GM18507 (cell line): ENCODE results near the gene DSCAM.
"Not testable (repeated sequence)": the region's sequence is repeated elsewhere in the genome, so short reads cannot be mapped to it uniquely, and the experiment has no call there.

Source experiments
- DNase-seq: peaks from one replicate; pipeline ENCODE4 v3.0.0; 2011; ENCODE audit warnings: low read depth; ENCODE audit not compliant: insufficient read length; ENCODE audit errors: extremely low spot score
- FAIRE-seq: peaks from 2 replicates; lab custom pipeline; 2011; peaks lifted over from hg19 to GRCh38; lab: Jason Lieb, UNC

DSCAM gene, protein sequence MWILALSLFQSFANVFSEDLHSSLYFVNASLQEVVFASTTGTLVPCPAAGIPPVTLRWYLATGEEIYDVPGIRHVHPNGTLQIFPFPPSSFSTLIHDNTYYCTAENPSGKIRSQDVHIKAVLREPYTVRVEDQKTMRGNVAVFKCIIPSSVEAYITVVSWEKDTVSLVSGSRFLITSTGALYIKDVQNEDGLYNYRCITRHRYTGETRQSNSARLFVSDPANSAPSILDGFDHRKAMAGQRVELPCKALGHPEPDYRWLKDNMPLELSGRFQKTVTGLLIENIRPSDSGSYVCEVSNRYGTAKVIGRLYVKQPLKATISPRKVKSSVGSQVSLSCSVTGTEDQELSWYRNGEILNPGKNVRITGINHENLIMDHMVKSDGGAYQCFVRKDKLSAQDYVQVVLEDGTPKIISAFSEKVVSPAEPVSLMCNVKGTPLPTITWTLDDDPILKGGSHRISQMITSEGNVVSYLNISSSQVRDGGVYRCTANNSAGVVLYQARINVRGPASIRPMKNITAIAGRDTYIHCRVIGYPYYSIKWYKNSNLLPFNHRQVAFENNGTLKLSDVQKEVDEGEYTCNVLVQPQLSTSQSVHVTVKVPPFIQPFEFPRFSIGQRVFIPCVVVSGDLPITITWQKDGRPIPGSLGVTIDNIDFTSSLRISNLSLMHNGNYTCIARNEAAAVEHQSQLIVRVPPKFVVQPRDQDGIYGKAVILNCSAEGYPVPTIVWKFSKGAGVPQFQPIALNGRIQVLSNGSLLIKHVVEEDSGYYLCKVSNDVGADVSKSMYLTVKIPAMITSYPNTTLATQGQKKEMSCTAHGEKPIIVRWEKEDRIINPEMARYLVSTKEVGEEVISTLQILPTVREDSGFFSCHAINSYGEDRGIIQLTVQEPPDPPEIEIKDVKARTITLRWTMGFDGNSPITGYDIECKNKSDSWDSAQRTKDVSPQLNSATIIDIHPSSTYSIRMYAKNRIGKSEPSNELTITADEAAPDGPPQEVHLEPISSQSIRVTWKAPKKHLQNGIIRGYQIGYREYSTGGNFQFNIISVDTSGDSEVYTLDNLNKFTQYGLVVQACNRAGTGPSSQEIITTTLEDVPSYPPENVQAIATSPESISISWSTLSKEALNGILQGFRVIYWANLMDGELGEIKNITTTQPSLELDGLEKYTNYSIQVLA (N-terminal part only)

GRCh38 chr21:40846587-40847411, at the start of gene DSCAM:
Gene DSCAM, minus strand, starts transcription at chr21:40847158. Its CDS starts 497 bp downstream, at chr21:40846661.
- FAIRE-seq (no peak), DNase-seq (no peak)

DNA sequence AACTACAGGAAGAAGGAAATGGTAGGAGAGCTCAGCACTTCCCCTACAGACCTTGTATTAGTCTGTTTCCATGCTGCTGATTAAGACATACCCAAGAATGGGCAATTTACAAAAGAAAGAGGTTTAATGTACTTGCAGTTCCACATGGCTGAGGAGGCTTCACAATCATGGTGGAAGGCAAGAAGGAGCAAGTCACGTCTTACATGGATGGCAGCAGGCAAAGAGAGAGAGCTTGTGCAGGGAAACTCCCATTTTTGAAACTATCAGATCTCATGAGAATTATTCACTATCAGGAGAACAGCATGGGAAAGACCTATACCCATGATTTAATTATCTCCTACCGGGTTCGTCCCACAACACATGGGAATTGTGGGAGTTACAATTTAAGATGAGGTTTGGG, 48.7 kb upstream of the DSCAM start:
- not testable (repeated sequence) for DNase-seq, FAIRE-seq

DNA sequence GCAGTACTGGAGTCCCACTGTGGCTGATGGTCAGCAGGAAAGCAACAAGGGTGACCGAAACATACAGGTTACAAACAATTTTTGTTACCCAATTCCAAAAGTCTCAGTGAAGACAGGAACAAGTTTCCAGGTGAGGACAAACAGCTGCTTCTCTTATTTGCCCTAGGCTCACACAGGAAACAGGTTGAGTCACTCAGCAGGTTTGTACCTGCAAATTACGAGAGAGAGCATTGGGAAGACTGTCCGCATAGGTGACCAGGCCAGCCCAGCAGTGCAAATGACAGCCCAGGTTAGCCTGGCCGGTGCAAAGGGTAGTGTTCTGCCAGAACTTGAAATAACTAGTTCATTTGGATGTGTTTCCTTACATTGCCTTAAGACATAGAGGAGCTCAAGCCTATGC, 40.0 kb upstream of the DSCAM start:
- no peak for DNase-seq
- no peak for FAIRE-seq

GRCh38 chr21:40886006-40886405, 39.0 kb upstream of the DSCAM start:
- DNase-seq, result no peak
- no peak for FAIRE-seq

- DNase-seq (no peak), FAIRE-seq (no peak)
Observed at GRCh38 chr21:40882192-40882915, 35.4 kb upstream of the DSCAM start.

GRCh38 chr21:40881767-40882166, 34.8 kb upstream of the DSCAM start:
- DNase-seq (no peak), FAIRE-seq (no peak)

DNA sequence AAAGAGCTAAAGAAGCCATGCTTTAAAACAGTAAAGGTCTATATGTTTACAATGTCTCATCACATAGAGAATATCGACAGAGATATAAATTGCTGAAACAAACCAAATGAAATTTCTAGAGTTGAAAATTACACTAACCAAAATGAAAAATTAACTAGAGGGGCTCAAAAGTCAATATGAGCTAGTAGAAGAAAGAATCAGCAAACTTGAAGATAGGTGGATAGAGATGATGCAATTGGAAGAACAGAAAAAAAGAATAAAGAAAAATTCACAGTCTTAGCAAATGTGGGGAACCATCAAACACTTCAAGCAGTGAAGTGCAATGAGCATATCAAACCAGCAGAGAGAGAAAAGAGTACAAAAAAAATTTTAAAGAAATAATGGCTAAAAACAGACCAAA, 24.1 kb upstream of the DSCAM start:
- no peak for FAIRE-seq

DNA sequence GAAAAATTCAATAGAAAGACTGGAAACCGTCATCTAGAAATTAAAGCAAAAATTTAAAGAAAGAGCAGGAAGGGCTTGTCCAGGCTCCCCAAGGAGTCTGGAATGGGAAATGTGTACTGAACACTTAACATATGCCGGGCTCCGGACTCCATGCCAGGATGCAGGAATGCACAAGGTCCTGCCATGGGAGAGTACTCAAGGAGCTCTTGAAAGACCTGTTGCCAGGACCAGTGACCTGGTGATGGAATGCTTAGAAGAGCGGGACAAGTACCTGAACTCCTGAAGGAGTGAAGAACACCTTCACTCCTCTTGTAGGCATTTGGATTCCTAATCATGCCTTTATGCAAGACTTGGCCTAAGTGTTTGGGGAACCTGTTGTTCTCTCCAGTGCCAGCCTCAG, 16.9 kb upstream of the DSCAM start:
- DNase-seq (no peak), FAIRE-seq (no peak)

More for the DNA sequence above, 24.1 kb upstream of the DSCAM start:
- no peak for DNase-seq

DNA sequence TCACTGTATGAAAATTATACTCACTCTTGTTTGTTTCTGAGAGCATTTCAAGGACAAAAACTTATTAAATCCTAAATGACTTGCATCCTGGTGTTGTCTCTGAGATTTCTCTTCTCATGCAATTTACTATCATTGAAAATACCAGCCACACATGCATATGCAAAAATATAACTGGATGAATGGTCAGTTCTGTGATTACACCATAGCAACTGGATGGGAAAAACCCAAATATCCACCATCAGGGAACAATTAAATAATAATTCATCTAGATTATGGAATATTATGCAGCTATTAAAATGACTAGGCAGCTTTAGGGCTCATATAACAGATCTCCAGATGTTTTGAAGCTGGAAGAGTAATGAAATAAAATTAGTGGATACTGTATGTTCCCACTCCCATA, 11.6 kb upstream of the DSCAM start:
- FAIRE-seq (no peak), DNase-seq (no peak)

DNA sequence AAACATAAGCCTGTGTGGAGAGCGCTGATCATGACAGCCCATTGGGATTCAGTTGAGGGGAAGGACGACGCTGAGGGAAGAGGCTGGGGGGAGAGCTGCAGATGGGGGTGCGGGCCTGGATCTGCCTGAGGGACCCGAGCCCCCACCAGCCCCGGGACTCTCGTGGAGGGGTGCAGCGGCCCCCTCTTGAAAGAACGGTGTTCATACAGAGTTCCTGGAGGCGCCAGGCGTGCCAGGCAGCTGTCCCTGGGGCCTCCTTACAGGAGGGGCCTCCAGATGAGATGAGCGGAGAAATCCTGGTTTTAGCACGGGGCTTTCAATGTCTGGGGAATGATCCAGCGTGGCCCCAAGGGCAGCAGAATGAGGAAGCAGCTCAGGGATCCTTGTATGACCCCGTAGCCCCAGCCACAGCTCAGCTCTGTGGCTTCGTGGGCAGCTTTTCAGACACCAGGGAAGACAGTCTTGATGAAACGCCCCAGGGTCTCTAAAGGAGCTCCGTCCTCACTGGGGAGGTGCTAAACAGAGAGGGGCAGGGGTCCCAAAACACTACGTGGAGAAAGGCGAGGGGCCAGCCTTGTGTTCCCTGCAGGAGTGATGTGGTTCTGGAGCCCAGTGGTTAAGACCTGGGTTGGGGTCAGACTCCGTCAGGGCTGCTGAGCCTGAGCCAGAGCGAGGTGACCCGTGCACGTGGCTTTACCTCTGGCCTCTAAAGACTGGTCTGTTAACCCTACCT, 7.2 kb upstream of the DSCAM start:
- no peak for FAIRE-seq
- no peak for DNase-seq

GRCh38 chr21:40852563-40852962, 5.6 kb upstream of the DSCAM start:
- FAIRE-seq (no peak), DNase-seq (no peak)

GRCh38 chr21:40851749-40852148, 4.8 kb upstream of the DSCAM start:
- FAIRE-seq, result no peak

GRCh38 chr21:40850071-40850470, 3.1 kb upstream of the DSCAM start:
- DNase-seq, result no peak
- FAIRE-seq, result no peak

More at GRCh38 chr21:40851749-40852148, 4.8 kb upstream of the DSCAM start:
- DNase-seq, result no peak

- FAIRE-seq (no peak), DNase-seq (no peak)
Observed at GRCh38 chr21:40847951-40848350, 993 bp upstream of the DSCAM start.

DNA sequence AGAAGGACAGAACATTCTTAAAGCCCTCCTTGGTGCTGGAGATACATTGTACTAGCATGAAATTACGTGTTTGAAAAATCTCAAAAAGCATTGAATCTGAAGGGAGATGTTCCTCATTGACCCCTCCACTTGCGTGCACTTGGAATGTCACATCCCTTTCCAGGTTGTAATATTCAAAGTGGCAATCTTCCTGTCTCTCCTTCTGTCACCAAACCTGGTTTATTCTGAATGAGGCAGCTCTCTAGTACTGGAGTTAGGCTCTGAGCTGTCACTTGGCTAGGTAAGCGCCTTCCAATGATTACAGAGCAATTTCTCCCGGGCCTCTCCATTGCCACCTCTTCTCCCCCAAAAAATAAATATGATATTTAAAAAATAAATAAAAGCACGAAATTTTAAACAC, 855 bp downstream of the DSCAM start:
- no peak for FAIRE-seq
- no peak for DNase-seq

DNA sequence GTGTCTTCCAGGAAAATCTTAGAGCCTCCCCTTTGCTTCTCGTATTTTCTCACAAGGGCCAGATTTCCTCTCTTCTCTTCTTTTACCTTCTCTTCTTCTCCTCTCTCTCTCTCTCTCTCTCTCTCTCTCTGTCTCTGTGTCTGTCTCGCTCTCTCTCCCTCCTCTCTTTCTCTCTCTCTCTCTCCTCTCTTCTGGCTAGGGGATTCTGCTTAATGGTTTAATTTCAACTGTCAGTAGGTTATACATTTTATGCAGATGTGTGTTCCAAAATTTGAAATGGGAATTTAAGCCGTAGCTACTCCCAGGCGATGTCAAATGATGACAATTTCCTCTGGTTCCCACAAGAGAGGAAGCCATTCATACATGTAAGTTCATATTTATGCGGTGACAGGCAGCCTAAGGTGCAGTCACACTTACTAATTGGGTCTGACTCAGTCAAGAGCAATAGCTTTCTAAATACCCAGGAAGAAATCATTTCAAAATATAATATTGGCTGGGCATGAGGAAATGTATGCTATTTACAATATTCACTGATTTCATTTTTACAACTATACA, 1.4 kb downstream of the DSCAM start:
- FAIRE-seq (no peak), DNase-seq (no peak)

DNA sequence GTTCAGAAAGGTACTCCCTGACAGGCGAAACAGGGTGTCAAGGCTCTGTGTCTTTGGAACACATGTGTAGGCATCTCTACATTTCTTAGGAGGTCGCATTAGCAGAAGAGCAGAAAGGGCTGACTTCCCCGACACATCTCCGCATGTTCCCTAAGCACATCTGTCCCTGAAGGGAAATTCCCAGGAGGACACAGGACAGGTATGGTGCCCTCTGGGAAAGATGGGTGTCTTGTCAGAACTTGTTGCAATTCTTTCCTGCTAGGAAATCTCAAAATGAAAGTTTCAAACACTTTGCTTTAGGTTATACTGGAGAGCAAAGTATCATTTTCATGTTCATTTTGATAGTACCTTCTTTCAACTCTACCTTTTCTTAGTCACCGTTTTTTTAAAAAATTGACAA, 2.0 kb downstream of the DSCAM start:
- FAIRE-seq, result no peak
- DNase-seq, result no peak

DNA sequence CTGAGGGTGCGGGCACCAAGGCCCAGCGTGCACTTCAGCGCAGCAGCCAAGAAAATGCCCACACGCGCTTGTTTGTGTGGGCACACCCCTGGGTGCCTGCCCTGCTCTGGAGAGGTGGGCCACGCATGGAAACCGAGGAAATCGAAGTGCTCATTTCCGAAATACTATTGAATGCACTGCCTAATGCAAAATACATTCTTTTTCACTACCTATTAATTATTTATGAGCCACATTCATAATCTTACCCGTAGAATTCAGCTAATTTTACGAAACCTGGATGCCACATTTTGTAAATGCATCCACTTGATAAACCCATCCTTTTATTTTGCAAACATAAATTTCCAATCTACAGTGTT, 4.8 kb downstream of the DSCAM start:
- FAIRE-seq, result no peak
- DNase-seq, result no peak
